H9 (cell line): Measurements from ENCODE around the gene PRDX2. TPM values are rescaled to one million over a fixed set of nuclear protein-coding genes. Genes with fewer than 3 reads are reported as not detected.
A peak's percentile ranks its signal among the peaks of the same experiment; 100 is the strongest.

Source experiments
- DNase-seq: peaks from one replicate; pipeline ENCODE4 v3.0.0-alpha.2; 2017
- H2AFZ ChIP-seq: one replicate; pipeline ENCODE4 v1.6.1; 2013; ENCODE audit warnings: mild to moderate bottlenecking, low read length, control low read depth, moderate library complexity
- H2AK5ac ChIP-seq: 2 replicates; pipeline ENCODE4 v1.6.1; 2013; ENCODE audit warnings: low read length, control low read depth, mixed read lengths; ENCODE audit not compliant: insufficient read length
- H2BK120ac ChIP-seq: one replicate; pipeline ENCODE4 v1.6.1; 2013; ENCODE audit warnings: low read depth, mild to moderate bottlenecking, low read length, control low read depth, inconsistent platforms; ENCODE audit not compliant: poor library complexity, severe bottlenecking
- H2BK12ac ChIP-seq: 2 replicates; pipeline ENCODE4 v1.6.1; 2013; ENCODE audit warnings: low read length, control low read depth, mixed read lengths, low read depth; ENCODE audit not compliant: insufficient read length
- H2BK15ac ChIP-seq: 2 replicates; pipeline ENCODE4 v1.6.1; 2013; ENCODE audit warnings: low read depth, low read length, control low read depth
- H2BK20ac ChIP-seq: one replicate; pipeline ENCODE4 v1.6.1; 2013; ENCODE audit warnings: low read depth, mild to moderate bottlenecking, low read length, control low read depth, inconsistent platforms; ENCODE audit not compliant: poor library complexity, severe bottlenecking
- H2BK5ac ChIP-seq: 2 replicates; pipeline ENCODE4 v1.6.1; 2013; ENCODE audit warnings: low read length, control low read depth, mixed read lengths; ENCODE audit not compliant: insufficient read length
- H3K14ac ChIP-seq: 2 replicates; pipeline ENCODE4 v1.6.1; 2013; ENCODE audit warnings: low read length, control low read depth; ENCODE audit not compliant: insufficient read depth
- H3K18ac ChIP-seq: 2 replicates; pipeline ENCODE4 v1.6.1; 2013; ENCODE audit warnings: low read depth, mild to moderate bottlenecking, mixed read lengths, low read length, control low read depth; ENCODE audit not compliant: insufficient read length
- H3K23ac ChIP-seq: 2 replicates; pipeline ENCODE4 v1.6.1; 2013; ENCODE audit warnings: low read length, control low read depth, mixed read lengths, low read depth; ENCODE audit not compliant: insufficient read length
- H3K23me2 ChIP-seq: 2 replicates; pipeline ENCODE4 v1.6.1; 2013; ENCODE audit warnings: low read depth, mild to moderate bottlenecking, mixed read lengths, low read length, control low read depth; ENCODE audit not compliant: insufficient read length, poor library complexity, severe bottlenecking
- H3K27ac ChIP-seq: 2 replicates; pipeline ENCODE4 v1.5.1; 2013; ENCODE audit warnings: low read length, control low read depth, mixed read lengths, low read depth; ENCODE audit not compliant: insufficient read length
- H3K27me3 ChIP-seq: 2 replicates; pipeline ENCODE4 v1.6.1; 2013; ENCODE audit warnings: low read length, control low read depth, inconsistent platforms; ENCODE audit not compliant: insufficient read depth
- H3K4ac ChIP-seq: 2 replicates; pipeline ENCODE4 v1.6.1; 2013; ENCODE audit warnings: low read depth, mild to moderate bottlenecking, control low read depth, inconsistent platforms, low read length, moderate library complexity
- H3K4me1 ChIP-seq: 2 replicates; pipeline ENCODE4 v1.6.1; 2013; ENCODE audit warnings: low read length, control low read depth, inconsistent platforms; ENCODE audit not compliant: insufficient read depth
- H3K4me2 ChIP-seq: 2 replicates; pipeline ENCODE4 v1.6.1; 2013; ENCODE audit warnings: low read length, control low read depth, mixed read lengths; ENCODE audit not compliant: insufficient read length, insufficient read depth
- H3K56ac ChIP-seq: 2 replicates; pipeline ENCODE4 v1.6.1; 2013; ENCODE audit warnings: low read depth, mild to moderate bottlenecking, mixed read lengths, low read length, control low read depth; ENCODE audit not compliant: insufficient read length
- H3K79me1 ChIP-seq: 2 replicates; pipeline ENCODE4 v1.6.1; 2013; ENCODE audit warnings: low read depth, mild to moderate bottlenecking, moderate library complexity, low read length, control low read depth, inconsistent platforms; ENCODE audit not compliant: insufficient read depth, poor library complexity, severe bottlenecking
- H3K79me2 ChIP-seq: 2 replicates; pipeline ENCODE4 v1.6.1; 2013; ENCODE audit warnings: low read length, control low read depth, inconsistent platforms; ENCODE audit not compliant: insufficient read depth
- H3K9ac ChIP-seq: 2 replicates; pipeline ENCODE4 v1.6.1; 2013; ENCODE audit warnings: low read length, control low read depth, mixed read lengths; ENCODE audit not compliant: insufficient read length; ENCODE audit errors: extremely low read depth
- H3K9me3 ChIP-seq: one replicate; pipeline ENCODE4 v1.6.1; 2013; ENCODE audit warnings: low read depth, low read length, inconsistent platforms; ENCODE audit not compliant: control insufficient read depth
- H3T11ph ChIP-seq: one replicate; pipeline ENCODE4 v1.6.1; 2013; ENCODE audit warnings: mild to moderate bottlenecking, low read length, control low read depth, inconsistent platforms
- H4K20me1 ChIP-seq: one replicate; pipeline ENCODE4 v1.6.1; 2013; ENCODE audit not compliant: control insufficient read depth, insufficient read length, insufficient read depth
- H4K5ac ChIP-seq: 2 replicates; pipeline ENCODE4 v1.6.1; 2013; ENCODE audit warnings: low read depth, mild to moderate bottlenecking, mixed read lengths, low read length, control low read depth; ENCODE audit not compliant: insufficient read length
- H4K8ac ChIP-seq: replicated peaks from 2 replicates; pipeline ENCODE4 v1.6.1; 2013; ENCODE audit warnings: low read length, control low read depth, mixed read lengths, low read depth; ENCODE audit not compliant: insufficient read length
- H4K91ac ChIP-seq: 2 replicates; pipeline ENCODE4 v1.6.1; 2013; ENCODE audit warnings: low read depth, mild to moderate bottlenecking, moderate library complexity, mixed read lengths, low read length, control low read depth; ENCODE audit not compliant: insufficient read length
- H3K27ac Mint-ChIP-seq, 3 experiments: 2 replicates in 2 of 3; 3 replicates in 1 of 3; pipeline ENCODE4 v1.8.0; 2020 to 2021; ENCODE audit warnings: mixed read lengths in 3 of 3, mild to moderate bottlenecking in 1 of 3, moderate library complexity in 1 of 3
- H3K27me3 Mint-ChIP-seq: 2 replicates; pipeline ENCODE4 v1.8.0; 2021; ENCODE audit warnings: low read depth, mild to moderate bottlenecking, moderate library complexity, mixed read lengths
- H3K36me3 Mint-ChIP-seq, 3 experiments: 2 replicates in 2 of 3; 3 replicates in 1 of 3; pipeline ENCODE4 v1.8.0; 2020 to 2021; ENCODE audit warnings: low read depth in 3 of 3, mixed read lengths in 3 of 3; ENCODE audit not compliant: insufficient read depth in 1 of 3
- H3K4me1 Mint-ChIP-seq, 2 experiments: 2 replicates each; pipeline ENCODE4 v1.8.0; 2020; ENCODE audit warnings: mixed read lengths in 2 of 2
- H3K4me3 Mint-ChIP-seq, 2 experiments: 2 replicates in 1 of 2; 3 replicates in 1 of 2; pipeline ENCODE4 v1.8.0; 2020 to 2021; ENCODE audit warnings: mild to moderate bottlenecking in 2 of 2, mixed read lengths in 2 of 2, moderate library complexity in 1 of 2
- H3K9me3 Mint-ChIP-seq, 2 experiments: 2 replicates in 1 of 2; 3 replicates in 1 of 2; pipeline ENCODE4 v1.8.0; 2020; ENCODE audit warnings: mild to moderate bottlenecking in 2 of 2, mixed read lengths in 2 of 2, moderate library complexity in 1 of 2
- WGBS: extraction: QIAGEN DNeasy Blood & Tissue Kit; methylation state at CpG from one replicate; pipeline ENCODE4 v1.1.7; 2013; ENCODE audit warnings: missing lambda C conversion rate, low lambda C conversion rate, mixed read lengths; ENCODE audit not compliant: insufficient read length; ENCODE audit errors: extremely low coverage; 5-methylcytosine and 5-hydroxymethylcytosine counted together
- total RNA-seq: library from RNA; stranded (reverse); gene quantifications from 2 replicates; pipeline ENCODE4 v1.2.1, GENCODE V29; 2021
- TF ChIP-seq, protein P1 (sequence below): fragments of 200-600 bp; sonication (generic); conservative IDR thresholded peaks from 3 replicates; pipeline ENCODE4 v1.8.0; 2021; ENCODE audit warnings: antibody characterized with exemption, mild to moderate bottlenecking

Gene PRDX2
- total RNA-seq, 1 experiment from 2014 or later = 468 TPM

DNA sequence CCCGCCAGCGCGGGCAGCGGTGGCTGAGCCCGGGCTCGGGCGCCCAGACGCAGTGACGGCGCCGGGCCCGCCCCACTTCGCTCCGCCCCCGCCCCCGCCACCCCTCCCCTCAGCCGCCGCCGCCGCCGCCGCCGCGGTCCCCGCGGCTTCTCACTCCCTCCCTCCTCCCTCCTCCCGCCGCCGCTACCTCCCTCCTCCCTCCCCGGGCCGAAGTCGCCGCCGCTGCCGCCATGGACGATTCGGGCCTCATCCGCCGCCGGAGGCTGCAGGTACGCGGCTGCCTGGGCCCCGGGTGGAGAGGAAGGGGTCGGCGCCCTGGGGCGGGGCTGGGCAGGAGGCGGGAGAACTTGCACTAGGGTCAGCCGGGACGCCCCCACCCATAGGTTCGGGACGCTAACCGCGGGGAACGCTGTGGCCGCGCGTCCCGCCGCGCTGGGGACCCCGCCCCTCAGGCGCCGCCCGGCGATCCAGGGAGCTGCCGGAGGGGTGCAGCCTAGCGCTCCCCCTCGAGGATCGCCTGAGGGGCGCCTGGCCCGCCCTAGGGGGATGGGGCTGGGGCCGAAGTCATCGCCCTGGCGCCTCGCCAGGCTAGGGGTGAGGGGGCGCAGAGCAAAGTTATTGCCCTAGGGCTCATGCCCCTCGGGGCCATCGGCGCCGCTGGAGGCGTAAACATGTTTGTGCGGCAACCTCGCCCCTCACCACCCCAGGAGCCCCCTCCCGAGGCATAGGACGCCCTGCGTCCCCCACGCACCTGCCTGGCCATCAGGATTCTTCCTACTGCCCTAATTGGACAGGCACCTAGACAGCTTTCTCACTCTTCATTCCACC, 32.4 kb upstream of the PRDX2 start:
- H3K27me3 ChIP-seq = peaks cover 3% of the 10 kb centered on the region; the same call in 1 of the 2 replicates
- no peak overlapping the region for H2AFZ ChIP-seq
- H2BK5ac ChIP-seq = no peak overlapping the region
- H2AK5ac ChIP-seq = no peak overlapping the region
- no peak overlapping the region for H4K8ac ChIP-seq
- no peaks in the 10 kb centered on the region for H4K20me1 ChIP-seq
- H3T11ph ChIP-seq = no peak overlapping the region
- no peaks in the 10 kb centered on the region; the same call in 1 of the 2 replicates for H3K4me1 ChIP-seq
- no peak overlapping the region for H3K18ac ChIP-seq
- DNase-seq = peak; percentile 70
- peaks cover 43% of the 10 kb centered on the region for H3K27me3 Mint-ChIP-seq
- no peak overlapping the region for H3K23ac ChIP-seq
- H4K91ac ChIP-seq = no peak overlapping the region
- no peak overlapping the region for H3K27ac Mint-ChIP-seq
- H3K9ac ChIP-seq = no peak overlapping the region
- no peak overlapping the region; the same call in 1 of the 2 replicates for H3K14ac ChIP-seq
- peaks cover 26 to 34% of the 10 kb centered on the region in 2 experiments for H3K4me1 Mint-ChIP-seq
- H3K4me2 ChIP-seq = peak overlapping the region; percentile 76
- H3K36me3 Mint-ChIP-seq = no peaks in the 10 kb centered on the region; a peak in 1 of 7 replicates
- H4K5ac ChIP-seq = no peak overlapping the region
- no CpG with 5 or more reads among the region's 87 CpGs for WGBS
- TF ChIP-seq, protein P1, sequence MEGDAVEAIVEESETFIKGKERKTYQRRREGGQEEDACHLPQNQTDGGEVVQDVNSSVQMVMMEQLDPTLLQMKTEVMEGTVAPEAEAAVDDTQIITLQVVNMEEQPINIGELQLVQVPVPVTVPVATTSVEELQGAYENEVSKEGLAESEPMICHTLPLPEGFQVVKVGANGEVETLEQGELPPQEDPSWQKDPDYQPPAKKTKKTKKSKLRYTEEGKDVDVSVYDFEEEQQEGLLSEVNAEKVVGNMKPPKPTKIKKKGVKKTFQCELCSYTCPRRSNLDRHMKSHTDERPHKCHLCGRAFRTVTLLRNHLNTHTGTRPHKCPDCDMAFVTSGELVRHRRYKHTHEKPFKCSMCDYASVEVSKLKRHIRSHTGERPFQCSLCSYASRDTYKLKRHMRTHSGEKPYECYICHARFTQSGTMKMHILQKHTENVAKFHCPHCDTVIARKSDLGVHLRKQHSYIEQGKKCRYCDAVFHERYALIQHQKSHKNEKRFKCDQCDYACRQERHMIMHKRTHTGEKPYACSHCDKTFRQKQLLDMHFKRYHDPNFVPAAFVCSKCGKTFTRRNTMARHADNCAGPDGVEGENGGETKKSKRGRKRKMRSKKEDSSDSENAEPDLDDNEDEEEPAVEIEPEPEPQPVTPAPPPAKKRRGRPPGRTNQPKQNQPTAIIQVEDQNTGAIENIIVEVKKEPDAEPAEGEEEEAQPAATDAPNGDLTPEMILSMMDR = no peak; the same call in 2 of the 3 replicates
- no peaks in the 10 kb centered on the region for H3K79me2 ChIP-seq
- H3K79me1 ChIP-seq = no peaks in the 10 kb centered on the region
- H3K4ac ChIP-seq = no peak overlapping the region
- H3K9me3 Mint-ChIP-seq = no peaks in the 10 kb centered on the region; a peak in 1 of 5 replicates
- no peak overlapping the region for H2BK120ac ChIP-seq
- H3K56ac ChIP-seq = no peak overlapping the region
- H2BK20ac ChIP-seq = no peak overlapping the region
- peaks cover 10% of the 10 kb centered on the region for H3K23me2 ChIP-seq
- H3K9me3 ChIP-seq = no peaks in the 10 kb centered on the region
- H2BK12ac ChIP-seq = no peak overlapping the region
- H3K27ac ChIP-seq = no peak overlapping the region
- H2BK15ac ChIP-seq = no peak overlapping the region
- H3K4me3 Mint-ChIP-seq = peak overlapping the region; percentile 68 to 90
